GM12878 (cell line): ENCODE measurements around the gene NSA2. TPM values are rescaled to one million over a fixed set of nuclear protein-coding genes. Genes with fewer than 3 reads are reported as not detected.

Experiments
- ATF7 ChIP-seq: fragments of 450-650 bp; IDR thresholded peaks from 2 replicates; pipeline ENCODE4 v1.6.1; 2016; ENCODE audit warnings: low read depth, mild to moderate bottlenecking
- BCL11A ChIP-seq: IDR thresholded peaks from 2 replicates; pipeline ENCODE4 v1.6.1; 2011; ENCODE audit warnings: low read depth, low read length
- CREM ChIP-seq: IDR thresholded peaks from 2 replicates; pipeline ENCODE4 v1.6.1; 2014; ENCODE audit warnings: antibody characterized with exemption, low read depth
- E2F8 ChIP-seq: fragments of 450-650 bp; IDR thresholded peaks from 2 replicates; pipeline ENCODE4 v1.6.1; 2018; ENCODE audit warnings: mild to moderate bottlenecking, low read depth, moderate library complexity; ENCODE audit not compliant: partially characterized antibody
- ELK1 ChIP-seq: IDR thresholded peaks from 2 replicates; pipeline ENCODE4 v1.6.1; 2012; ENCODE audit warnings: low read depth, low read length, improper control_type of control experiment
- FOXM1 ChIP-seq: IDR thresholded peaks from 2 replicates; pipeline ENCODE4 v1.6.1; 2012; ENCODE audit warnings: low read depth, mild to moderate bottlenecking, inconsistent platforms, low read length, moderate library complexity
- IRF4 ChIP-seq: IDR thresholded peaks from 2 replicates; pipeline ENCODE4 v1.6.1; 2011; ENCODE audit warnings: low read depth, low read length
- KDM1A ChIP-seq: fragments of 200-600 bp; sonication (generic); IDR thresholded peaks from 2 replicates; pipeline ENCODE4 v1.6.1; 2016; ENCODE audit warnings: borderline replicate concordance
- LARP7 ChIP-seq: fragments of 450-650 bp; IDR thresholded peaks from 2 replicates; pipeline ENCODE4 v1.6.1; 2017; ENCODE audit warnings: mild to moderate bottlenecking
- MEF2A ChIP-seq: IDR thresholded peaks from 2 replicates; pipeline ENCODE4 v1.6.1; 2011; ENCODE audit warnings: low read depth, mild to moderate bottlenecking, low read length, moderate library complexity; ENCODE audit not compliant: insufficient read depth
- MEF2B ChIP-seq: fragments of 450-650 bp; IDR thresholded peaks from 2 replicates; pipeline ENCODE4 v1.6.1; 2018; ENCODE audit warnings: mild to moderate bottlenecking, moderate library complexity; ENCODE audit not compliant: partially characterized antibody, poor library complexity, severe bottlenecking
- MTA2 ChIP-seq: fragments of 450-650 bp; IDR thresholded peaks from 2 replicates; pipeline ENCODE4 v1.6.1; 2016; ENCODE audit warnings: low read depth, mild to moderate bottlenecking, moderate library complexity
- MYB ChIP-seq: fragments of 150-350 bp; IDR thresholded peaks from 2 replicates; pipeline ENCODE4 v1.6.1; 2014; ENCODE audit warnings: mild to moderate bottlenecking, low read depth, low read length, borderline replicate concordance
- POLR2A ChIP-seq: IDR thresholded peaks from 2 replicates; pipeline ENCODE4 v1.6.1; 2011; ENCODE audit warnings: low read depth, mild to moderate bottlenecking, low read length
- YBX1 ChIP-seq: fragments of 450-650 bp; IDR thresholded peaks from 2 replicates; pipeline ENCODE4 v1.6.1; 2016; ENCODE audit warnings: antibody characterized with exemption
- YY1 ChIP-seq: IDR thresholded peaks from 2 replicates; pipeline ENCODE4 v1.6.1; 2011; ENCODE audit warnings: low read depth, mild to moderate bottlenecking, low read length
- ZBED1 ChIP-seq: IDR thresholded peaks from 2 replicates; pipeline ENCODE4 v1.6.1; 2016; ENCODE audit warnings: borderline replicate concordance
- ZBTB40 ChIP-seq: fragments of 450-650 bp; IDR thresholded peaks from 2 replicates; pipeline ENCODE4 v1.6.1; 2016; ENCODE audit warnings: mild to moderate bottlenecking, moderate library complexity, borderline replicate concordance
- ZSCAN29 ChIP-seq: fragments of 450-650 bp; IDR thresholded peaks from 2 replicates; pipeline ENCODE4 v1.6.1; 2017; ENCODE audit warnings: mild to moderate bottlenecking, moderate library complexity
- polyA plus RNA-seq, 11 experiments: library from polyadenylated mRNA; depleted of rRNA in 4 of 11; unstranded in 6 of 11; stranded (reverse) in 5 of 11; fragments of >200 nt; fragmentation: Nextera tagmentation in 4 of 11; fragmentation: Illumina TruSeq in 1 of 11; extraction: Ambion mirVana in 4 of 11; extraction: Trizol in 1 of 11; gene quantifications; 1 replicate in 1 of 11; 2 replicates in 10 of 11; pipeline versions ENCODE4 v1.2.1 to v1.2.3, GENCODE V29; 2011 to 2016; ENCODE audit warnings: inconsistent platforms in 2 of 11, missing spikeins in 2 of 11, low read depth in 1 of 11
- total RNA-seq, 4 experiments: library from RNA; depleted of rRNA in 3 of 4; stranded (reverse); fragments of >200 nt in 3 of 4; fragmentation: Illumina TruSeq in 1 of 4; extraction: Trizol in 1 of 4; gene quantifications; 2 replicates each; pipeline versions ENCODE4 v1.2.1 to v1.2.3, GENCODE V29; 2013 to 2021
- TF ChIP-seq, protein P1 (sequence below): fragments of 450-650 bp; formaldehyde crosslinking; IDR thresholded peaks from 2 replicates; pipeline ENCODE4 v1.5.0; 2022; ENCODE audit warnings: mild to moderate bottlenecking, missing genetic modification characterization

The NSA2 gene
- total and polyA plus RNA-seq, 10 of the 15 experiments (the other 5 are each of a cell fraction or from before 2014, with no cell fraction given) = 77.8 to 317 (median 143) TPM

- TF ChIP-seq, protein P1, sequence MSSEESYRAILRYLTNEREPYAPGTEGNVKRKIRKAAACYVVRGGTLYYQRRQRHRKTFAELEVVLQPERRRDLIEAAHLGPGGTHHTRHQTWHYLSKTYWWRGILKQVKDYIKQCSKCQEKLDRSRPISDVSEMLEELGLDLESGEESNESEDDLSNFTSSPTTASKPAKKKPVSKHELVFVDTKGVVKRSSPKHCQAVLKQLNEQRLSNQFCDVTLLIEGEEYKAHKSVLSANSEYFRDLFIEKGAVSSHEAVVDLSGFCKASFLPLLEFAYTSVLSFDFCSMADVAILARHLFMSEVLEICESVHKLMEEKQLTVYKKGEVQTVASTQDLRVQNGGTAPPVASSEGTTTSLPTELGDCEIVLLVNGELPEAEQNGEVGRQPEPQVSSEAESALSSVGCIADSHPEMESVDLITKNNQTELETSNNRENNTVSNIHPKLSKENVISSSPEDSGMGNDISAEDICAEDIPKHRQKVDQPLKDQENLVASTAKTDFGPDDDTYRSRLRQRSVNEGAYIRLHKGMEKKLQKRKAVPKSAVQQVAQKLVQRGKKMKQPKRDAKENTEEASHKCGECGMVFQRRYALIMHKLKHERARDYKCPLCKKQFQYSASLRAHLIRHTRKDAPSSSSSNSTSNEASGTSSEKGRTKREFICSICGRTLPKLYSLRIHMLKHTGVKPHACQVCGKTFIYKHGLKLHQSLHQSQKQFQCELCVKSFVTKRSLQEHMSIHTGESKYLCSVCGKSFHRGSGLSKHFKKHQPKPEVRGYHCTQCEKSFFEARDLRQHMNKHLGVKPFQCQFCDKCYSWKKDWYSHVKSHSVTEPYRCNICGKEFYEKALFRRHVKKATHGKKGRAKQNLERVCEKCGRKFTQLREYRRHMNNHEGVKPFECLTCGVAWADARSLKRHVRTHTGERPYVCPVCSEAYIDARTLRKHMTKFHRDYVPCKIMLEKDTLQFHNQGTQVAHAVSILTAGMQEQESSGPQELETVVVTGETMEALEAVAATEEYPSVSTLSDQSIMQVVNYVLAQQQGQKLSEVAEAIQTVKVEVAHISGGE (CRISPR knock-in tag) = peak; percentile 97
- no peak for TF ChIP-seq MYB
- peak; percentile 99 for TF ChIP-seq ELK1
- TF ChIP-seq LARP7 = peak; percentile 65
- peak; percentile 39 for TF ChIP-seq MEF2B
- 0 out of 2 replicates have a peak, but pooled peaks have one; percentile 40 for TF ChIP-seq MEF2A
- peak; percentile 98 for TF ChIP-seq E2F8
- 0 out of 2 replicates have a peak, but pooled peaks have one; percentile 22 for TF ChIP-seq FOXM1
- TF ChIP-seq YBX1 = no peak
- no peak for TF ChIP-seq MTA2
- peak; percentile 100 for TF ChIP-seq ZBTB40
- TF ChIP-seq IRF4 = peak; percentile 70; the same call in 1 of the 2 replicates
- TF ChIP-seq ZSCAN29 = 0 out of 2 replicates have a peak, but pooled peaks have one; percentile 35
- peak; percentile 86 for TF ChIP-seq CREM
- TF ChIP-seq YY1 = peak; percentile 87
- 0 out of 2 replicates have a peak, but pooled peaks have one; percentile 37 for TF ChIP-seq ZBED1
- no peak for TF ChIP-seq BCL11A
- peak; percentile 82 for TF ChIP-seq POLR2A
- no peak for TF ChIP-seq KDM1A
- peak; percentile 57 for TF ChIP-seq ATF7
Observed at GRCh38 chr5:74766849-74767578, at the start of gene NSA2, which contains the start of gene GFM2 (continued).
